GM19025 (cell line): ENCODE results near the gene DCAF12L1.

Source experiments
- ATAC-seq: cut with Tn5 transposase; IDR thresholded peaks from one replicate; pipeline ENCODE4 v1.9.1; 2021; ENCODE audit warnings: mild to moderate bottlenecking, low read depth, moderate library complexity; ENCODE audit not compliant: unreplicated experiment

The DCAF12L1 gene

GRCh38 chrX:126552313-126553022 is at the start of gene DCAF12L1:
Gene DCAF12L1, minus strand, starts transcription at chrX:126552814. Its CDS starts 206 bp downstream, at chrX:126552608.
- no peak for ATAC-seq

DNA sequence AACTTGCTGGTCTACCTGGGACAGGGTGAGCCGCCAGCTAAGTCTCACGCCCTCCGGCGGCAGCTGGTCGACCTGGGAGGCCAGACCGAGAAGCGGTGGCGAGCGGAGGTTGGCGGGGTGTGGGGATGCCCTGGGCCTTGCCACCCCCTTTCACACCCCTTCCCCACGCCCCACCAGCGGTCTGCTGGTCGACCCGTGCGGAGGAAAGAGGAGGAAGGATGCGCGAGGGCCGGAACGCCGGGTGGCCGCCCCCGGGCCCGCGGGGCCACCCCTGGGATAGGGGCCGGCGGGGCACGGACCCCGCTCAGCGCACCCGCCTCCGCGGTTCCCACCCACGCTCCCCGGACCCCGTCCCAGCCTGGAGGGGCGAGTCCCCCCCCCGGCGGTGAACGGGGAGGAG is 28.3 kb upstream of the DCAF12L1 start:
- no peak for ATAC-seq

DNA sequence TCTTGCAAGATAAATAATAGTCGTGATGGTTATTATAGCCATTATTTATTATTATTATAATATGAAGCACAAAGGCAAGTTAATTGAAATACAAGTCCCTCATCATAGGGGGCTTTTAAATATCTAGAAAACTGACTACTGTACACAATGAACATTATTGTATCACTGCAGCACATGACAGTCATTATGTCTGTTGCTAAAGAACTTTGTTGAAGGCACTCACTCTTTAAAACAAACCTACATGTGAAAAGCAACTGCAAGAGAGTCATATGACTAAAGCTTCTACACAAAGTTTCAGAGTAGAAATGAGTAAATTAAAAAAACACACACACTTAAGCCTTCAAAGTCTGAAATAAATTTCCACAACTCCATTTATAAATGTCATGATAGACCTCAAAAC is 23.3 kb upstream of the DCAF12L1 start:
- no peak for ATAC-seq

DNA sequence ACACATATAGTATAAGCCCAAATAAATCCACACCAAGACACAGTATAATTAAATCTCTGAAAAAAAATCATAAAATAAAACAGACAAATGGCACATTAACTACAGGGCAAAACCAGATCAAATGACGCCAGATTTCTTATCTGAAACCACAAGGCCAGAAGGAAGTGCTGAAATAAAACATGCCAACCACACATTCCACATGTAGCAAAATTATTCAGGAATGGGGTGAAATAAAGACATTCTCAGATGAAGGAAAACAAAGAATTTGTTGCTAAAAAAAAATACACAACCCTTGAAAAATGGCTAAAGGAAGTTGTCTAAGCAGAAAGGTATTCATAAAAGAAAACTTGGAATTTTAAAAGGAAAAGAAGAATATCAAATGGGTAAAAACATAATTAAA is 4.5 kb upstream of the DCAF12L1 start:
- no peak for ATAC-seq

- ATAC-seq: no peak
Observed at GRCh38 chrX:126551725-126552312, 795 bp downstream of the DCAF12L1 start.

DNA sequence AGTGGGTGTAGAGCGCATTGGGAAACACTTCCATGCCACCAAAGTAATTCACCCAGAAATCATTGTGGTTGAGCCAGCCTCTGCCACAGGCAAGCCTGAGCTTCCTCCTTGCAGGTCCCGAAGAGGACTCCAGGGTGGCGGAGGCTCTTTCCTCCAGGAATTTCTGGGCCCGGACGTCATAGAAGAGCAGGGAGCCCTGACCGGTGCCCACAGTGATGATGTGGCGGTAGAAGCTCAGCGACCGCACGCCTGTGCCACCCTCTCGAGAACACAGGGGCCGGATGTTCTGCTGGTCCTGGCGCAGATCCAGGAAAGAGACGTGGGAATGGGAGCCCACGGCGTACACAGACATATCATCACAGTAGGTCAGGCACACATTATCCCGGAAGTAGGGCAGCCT is 1.3 kb downstream of the DCAF12L1 start:
- no peak for ATAC-seq

- no peak for ATAC-seq
Observed at GRCh38 chrX:126550816-126551215, 1.8 kb downstream of the DCAF12L1 start.

- ATAC-seq: no peak
Observed at GRCh38 chrX:126509923-126510322, 42.7 kb downstream of the DCAF12L1 start.
